C4-2B (cell line): ENCODE measurements around the gene LCN12.
A peak's percentile ranks its signal among the peaks of the same experiment; 100 is the strongest.

Experiments used
- H3K27ac ChIP-seq: fragments of 450-650 bp; 2 replicates; pipeline ENCODE4 v1.5.1; 2017
- ZFX ChIP-seq: fragments of 450-650 bp; IDR thresholded peaks from 2 replicates; pipeline ENCODE4 v1.6.1; 2017
- TF ChIP-seq, protein P1 (sequence below): fragments of 450-650 bp; conservative IDR thresholded peaks from 2 replicates; pipeline ENCODE4 v1.5.1; 2017; ENCODE audit warnings: mild to moderate bottlenecking

Gene LCN12

DNA sequence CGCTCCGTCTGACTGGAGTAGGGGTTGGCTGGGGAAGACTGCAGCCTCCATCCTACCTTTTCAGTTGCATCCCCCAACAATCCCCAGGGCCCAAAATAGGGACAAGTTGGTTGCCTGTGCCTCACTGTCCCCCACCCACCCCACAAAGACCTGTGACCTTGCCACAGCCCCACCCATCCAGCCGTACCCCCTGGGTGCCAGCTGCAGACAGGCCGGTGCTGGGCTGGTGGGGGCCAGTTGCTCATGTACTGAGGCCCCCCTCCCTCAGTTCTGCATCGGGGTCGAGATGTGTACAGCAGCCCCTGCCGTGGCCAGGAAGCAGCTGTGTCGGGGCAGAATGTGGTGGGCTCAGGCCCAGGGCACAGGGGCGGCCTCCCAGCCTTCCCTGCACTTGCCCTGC lies 31.1 kb downstream of the LCN12 start:
- H3K27ac ChIP-seq: no peak overlapping the region
- no peak for TF ChIP-seq ZFX
- TF ChIP-seq, protein P1, sequence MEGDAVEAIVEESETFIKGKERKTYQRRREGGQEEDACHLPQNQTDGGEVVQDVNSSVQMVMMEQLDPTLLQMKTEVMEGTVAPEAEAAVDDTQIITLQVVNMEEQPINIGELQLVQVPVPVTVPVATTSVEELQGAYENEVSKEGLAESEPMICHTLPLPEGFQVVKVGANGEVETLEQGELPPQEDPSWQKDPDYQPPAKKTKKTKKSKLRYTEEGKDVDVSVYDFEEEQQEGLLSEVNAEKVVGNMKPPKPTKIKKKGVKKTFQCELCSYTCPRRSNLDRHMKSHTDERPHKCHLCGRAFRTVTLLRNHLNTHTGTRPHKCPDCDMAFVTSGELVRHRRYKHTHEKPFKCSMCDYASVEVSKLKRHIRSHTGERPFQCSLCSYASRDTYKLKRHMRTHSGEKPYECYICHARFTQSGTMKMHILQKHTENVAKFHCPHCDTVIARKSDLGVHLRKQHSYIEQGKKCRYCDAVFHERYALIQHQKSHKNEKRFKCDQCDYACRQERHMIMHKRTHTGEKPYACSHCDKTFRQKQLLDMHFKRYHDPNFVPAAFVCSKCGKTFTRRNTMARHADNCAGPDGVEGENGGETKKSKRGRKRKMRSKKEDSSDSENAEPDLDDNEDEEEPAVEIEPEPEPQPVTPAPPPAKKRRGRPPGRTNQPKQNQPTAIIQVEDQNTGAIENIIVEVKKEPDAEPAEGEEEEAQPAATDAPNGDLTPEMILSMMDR: no peak

- no peak overlapping the region for H3K27ac ChIP-seq
- TF ChIP-seq, protein P1: no peak
- TF ChIP-seq ZFX: no peak
Observed at GRCh38 chr9:136983656-136984314, 31.7 kb downstream of the LCN12 start.

DNA sequence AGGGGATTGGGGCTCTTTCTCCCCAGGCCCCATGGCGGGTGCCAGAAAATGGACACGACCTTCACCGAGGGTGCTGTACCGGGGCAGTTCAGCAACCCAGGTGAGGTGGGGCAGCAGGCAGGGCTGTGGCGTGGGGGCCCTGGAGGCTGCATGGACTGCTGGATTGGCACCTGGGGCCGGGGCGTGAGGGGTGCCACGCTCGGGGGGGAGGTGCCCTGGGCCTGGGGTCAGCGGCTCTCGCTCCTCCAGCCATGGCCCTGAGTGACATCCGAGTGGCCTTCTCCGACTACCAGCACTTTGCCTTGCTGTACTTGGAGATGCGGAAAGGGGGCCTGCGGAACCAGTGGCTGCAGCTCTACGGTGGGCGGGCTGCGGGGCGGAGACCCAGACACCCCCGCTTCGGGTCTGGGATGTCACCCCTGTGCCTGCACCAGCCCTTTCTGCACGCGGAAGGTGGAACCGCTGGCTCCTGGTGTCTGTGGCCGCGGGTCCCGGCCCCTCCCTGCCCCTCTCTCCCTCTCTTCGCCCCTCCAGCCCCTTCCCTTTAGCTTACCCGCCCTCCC lies 32.5 kb downstream of the LCN12 start:
- no peak for TF ChIP-seq ZFX
- TF ChIP-seq, protein P1: no peak
- H3K27ac ChIP-seq: no peak overlapping the region

DNA sequence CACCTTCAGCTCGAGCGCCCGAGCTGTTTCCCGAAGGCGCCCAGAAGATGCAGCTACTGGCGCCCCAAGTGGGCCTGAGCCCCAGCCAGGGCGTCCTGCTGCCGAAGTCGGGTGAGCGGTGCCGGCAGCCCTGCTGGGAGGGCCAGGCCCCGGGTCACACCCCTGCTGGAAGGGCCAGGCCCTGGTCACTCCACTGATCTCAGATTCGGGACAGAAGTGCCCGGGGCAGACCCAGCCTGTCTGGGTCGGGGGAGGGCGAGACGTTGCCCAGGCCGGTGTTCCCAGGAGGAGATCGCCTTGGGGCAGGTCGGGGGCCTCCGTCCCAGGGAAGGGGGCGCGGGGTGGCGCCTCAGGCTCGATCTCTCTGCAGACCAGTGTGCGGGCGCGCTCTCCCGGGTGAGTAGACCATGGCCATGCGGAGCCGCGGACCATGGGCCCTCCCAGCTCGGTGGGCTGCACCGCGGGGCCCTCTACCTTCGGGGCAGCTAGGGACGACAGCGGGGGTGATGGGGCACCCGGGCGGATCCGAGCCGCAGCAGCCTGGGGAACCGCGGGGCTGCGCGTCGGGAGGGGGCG lies 33.0 kb downstream of the LCN12 start:
- TF ChIP-seq ZFX: no peak
- TF ChIP-seq, protein P1: no peak
- H3K27ac ChIP-seq: no peak overlapping the region

DNA sequence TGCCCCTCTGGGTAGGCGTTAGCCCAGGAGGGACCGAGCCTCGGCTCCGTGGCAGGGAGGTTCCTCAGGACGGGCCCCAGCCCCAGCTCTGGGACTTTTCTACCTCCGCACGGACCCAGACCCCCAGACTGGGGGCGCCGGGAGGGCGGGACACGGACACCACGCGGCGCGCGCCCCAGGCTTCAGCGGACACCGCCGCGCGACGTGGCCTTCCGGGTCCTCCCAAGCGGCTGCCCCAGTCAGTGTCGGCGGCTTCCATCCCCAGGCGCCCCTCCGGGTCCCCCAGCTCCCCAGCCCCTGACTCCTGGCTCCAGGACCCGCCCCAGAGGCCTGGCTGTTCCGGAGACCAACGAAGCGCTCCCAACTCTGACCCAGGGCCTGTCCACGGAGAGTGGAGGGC lies 33.8 kb downstream of the LCN12 start:
- no peak overlapping the region for H3K27ac ChIP-seq
- TF ChIP-seq, protein P1: no peak
- TF ChIP-seq ZFX: no peak

DNA sequence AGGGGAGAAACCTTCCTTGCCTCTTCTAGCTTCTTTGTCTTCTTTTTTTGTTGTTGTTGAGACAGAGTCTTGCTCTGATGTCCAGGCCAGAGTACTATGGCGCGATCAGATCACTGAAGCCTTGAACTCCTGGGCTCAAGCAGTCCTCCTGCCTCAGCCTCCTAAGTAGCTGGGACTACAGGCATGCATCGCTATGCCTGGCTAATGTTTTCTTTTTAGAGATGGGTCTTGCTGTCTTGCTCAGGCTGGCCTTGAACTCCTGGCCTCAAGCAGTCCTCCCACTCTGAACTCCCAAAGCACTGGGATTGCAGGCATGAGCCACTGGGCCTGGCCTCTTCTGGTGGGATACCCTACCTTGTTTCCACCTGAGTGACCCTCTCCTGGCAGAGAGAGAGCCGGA lies 36.8 kb downstream of the LCN12 start:
- no peak for TF ChIP-seq ZFX
- TF ChIP-seq, protein P1: no peak
- H3K27ac ChIP-seq: peak overlapping the region; percentile 73

- TF ChIP-seq, protein P1: no peak
- TF ChIP-seq ZFX: no peak
- H3K27ac ChIP-seq: peak overlapping the region; percentile 86; the same call in 1 of the 2 replicates
Observed at GRCh38 chr9:136990242-136990911, 38.3 kb downstream of the LCN12 start.
